ENCODE results near the gene SLPI.

SLPI gene

GRCh38 chr20:45221076-45221475 is 33.3 kb downstream of the SLPI start, which contains the start of gene SEMG2:
Gene SEMG2 (plus strand): TSS chr20:45221373. CDS start chr20:45221390, 17 bp downstream.
- no peak for TF ChIP-seq CTCF (IDR thresholded peaks at IDR 0.05; ENCODE audit: insufficient read depth, low read depth, low read length, missing control alignments)
- no peak for DNase-seq (ENCODE audit: low read depth)
- no peak within 1 kb of the TSS for H3K4me3 ChIP-seq (ENCODE audit: low read depth, low read length)

- no peak for TF ChIP-seq CTCF (IDR thresholded peaks at IDR 0.05; ENCODE audit: insufficient read depth, low read depth, low read length, missing control alignments)
- DNase-seq (ENCODE audit: low read depth): no peak
These were observed 35.7 kb downstream of the SLPI start for GRCh38 chr20:45218636-45219035.

GRCh38 chr20:45218124-45218523 is 36.2 kb downstream of the SLPI start:
- TF ChIP-seq CTCF (IDR thresholded peaks at IDR 0.05; ENCODE audit: insufficient read depth, low read depth, low read length, missing control alignments): no peak
- H3K4me3 ChIP-seq (ENCODE audit: low read depth, low read length): no peak overlapping the region
- no peak for DNase-seq (ENCODE audit: low read depth)

More at GRCh38 chr20:45218636-45219035, 35.7 kb downstream of the SLPI start:
- no peak overlapping the region for H3K4me3 ChIP-seq (ENCODE audit: low read depth, low read length)

- no peak for TF ChIP-seq CTCF (IDR thresholded peaks at IDR 0.05; ENCODE audit: insufficient read depth, low read depth, low read length, missing control alignments)
- H3K4me3 ChIP-seq (ENCODE audit: low read depth, low read length): no peak overlapping the region
- no peak for DNase-seq (ENCODE audit: low read depth)
These were observed 41.5 kb downstream of the SLPI start for GRCh38 chr20:45212836-45213235.

GRCh38 chr20:45211569-45212474 is 42.5 kb downstream of the SLPI start:
- no peak for TF ChIP-seq CTCF (IDR thresholded peaks at IDR 0.05; ENCODE audit: insufficient read depth, low read depth, low read length, missing control alignments)
- no peak overlapping the region for H3K4me3 ChIP-seq (ENCODE audit: low read depth, low read length)
- DNase-seq (ENCODE audit: low read depth): no peak

- DNase-seq (ENCODE audit: low read depth): no peak
- no peak for TF ChIP-seq CTCF (IDR thresholded peaks at IDR 0.05; ENCODE audit: insufficient read depth, low read depth, low read length, missing control alignments)
- no peak overlapping the region for H3K4me3 ChIP-seq (ENCODE audit: low read depth, low read length)
These were observed 44.4 kb downstream of the SLPI start for GRCh38 chr20:45209924-45210323.

All from GM12865 (cell line).